ENCODE data around the gene TMEM63B.
A peak's percentile ranks its signal among the peaks of the same experiment; 100 is the strongest.
"Not testable (repeated sequence)": the region's sequence is repeated elsewhere in the genome, so short reads cannot be mapped to it uniquely, and the experiment has no call there.

TMEM63B gene

DNA sequence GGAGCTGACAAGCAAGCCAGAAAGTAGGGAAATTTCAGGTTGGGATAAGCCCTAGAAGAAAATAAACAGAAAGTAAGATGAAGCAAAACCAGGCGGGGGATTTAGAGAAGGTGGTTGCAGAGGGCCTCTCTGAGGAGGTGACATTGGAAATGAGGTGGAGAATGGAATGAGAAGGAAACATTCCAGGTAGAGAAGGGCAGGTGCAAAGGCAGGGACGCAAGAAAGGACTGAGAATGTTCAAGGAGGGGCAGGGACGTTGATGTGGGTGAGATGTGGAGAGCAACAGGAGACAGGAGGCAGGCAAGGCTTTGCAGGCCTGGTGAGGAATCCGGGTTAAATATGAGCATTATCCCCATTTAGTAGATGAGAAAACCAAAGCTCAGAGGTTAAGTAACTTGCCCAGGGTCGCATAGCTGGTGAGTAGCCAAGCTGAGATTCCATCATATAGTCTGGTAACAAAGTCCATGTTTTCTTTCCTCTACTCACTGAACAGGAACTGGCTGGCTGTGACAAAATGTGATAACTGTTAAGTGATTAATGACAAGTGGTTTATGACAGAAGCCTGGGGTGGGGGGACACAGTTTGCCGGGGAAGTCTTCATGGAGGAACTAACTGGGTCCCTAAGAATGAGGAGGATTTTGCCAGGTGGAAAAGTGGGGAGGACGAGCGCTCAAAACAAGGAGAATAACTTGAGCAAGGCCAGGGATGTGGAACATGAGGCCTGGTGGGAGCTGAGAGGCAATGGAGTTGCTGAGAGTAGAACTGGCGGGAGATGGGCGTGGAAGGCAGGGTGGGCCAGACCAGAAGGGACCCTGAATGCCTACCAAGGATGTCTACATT, 32.7 kb upstream of the TMEM63B start:
- no peak for DNase-seq

DNA sequence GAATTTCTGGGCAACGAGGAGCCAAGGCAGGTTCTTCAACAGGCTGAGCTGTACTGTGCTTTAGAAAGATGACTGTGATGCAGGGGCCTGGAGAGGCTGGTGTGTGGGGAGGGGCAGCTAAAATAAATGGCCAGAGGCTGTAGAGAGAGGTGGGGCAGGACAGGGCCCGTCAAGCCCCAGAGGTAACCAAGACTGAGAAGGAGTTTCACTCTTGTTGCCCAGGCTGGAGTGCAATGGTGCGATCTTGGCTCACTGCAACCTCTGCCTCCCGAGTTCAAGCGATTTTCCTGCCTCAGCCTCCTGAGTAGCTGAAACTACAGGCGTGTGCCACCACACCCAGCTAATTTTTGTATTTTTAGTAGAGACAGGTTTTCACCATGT, 32.1 kb upstream of the TMEM63B start:
- not testable (repeated sequence) for DNase-seq

DNA sequence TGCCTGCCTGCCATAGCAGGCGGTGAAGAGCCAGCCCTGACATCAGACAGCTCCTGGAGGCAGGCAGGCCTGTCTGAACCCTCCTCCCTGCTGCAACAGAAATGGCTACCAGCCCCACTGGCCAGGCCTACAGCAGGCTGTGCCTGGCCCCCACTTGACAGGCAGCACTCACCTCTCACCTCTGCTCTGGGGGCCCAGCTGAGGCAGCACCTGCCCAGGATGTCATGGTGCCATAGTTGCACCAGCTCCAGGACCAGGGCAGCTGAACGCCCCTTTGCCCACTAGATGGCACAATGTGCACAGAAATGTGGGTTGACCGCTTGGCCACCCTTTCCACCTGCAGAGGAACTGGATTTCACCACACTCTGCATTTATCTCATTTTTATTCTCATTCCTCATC, 30.7 kb upstream of the TMEM63B start:
- DNase-seq: peak; percentile 61

DNA sequence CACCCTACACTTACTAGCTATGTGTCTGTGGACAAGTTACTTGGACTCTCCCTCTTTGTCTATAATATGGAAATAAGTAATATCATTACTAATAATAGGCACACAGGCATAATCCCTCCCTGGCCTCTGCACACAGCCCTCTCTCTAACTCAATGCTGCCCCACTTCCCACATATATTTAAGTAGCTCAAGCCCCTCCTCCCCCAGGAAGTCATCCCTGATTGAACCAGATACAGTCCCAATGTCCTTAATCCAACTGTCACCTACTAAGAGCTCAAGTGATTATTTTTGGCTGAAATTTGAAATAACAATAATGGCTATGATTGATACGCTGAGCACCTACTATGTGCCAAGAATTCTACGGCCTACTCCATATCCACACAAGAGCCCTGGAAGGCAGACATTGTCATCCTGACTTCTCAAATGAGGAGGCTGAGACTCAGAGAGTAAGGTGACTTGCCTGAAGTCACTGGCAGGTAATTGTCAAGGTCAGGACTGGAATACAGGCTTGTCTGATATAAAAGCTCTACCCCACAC, 29.5 kb upstream of the TMEM63B start:
- no peak for DNase-seq

DNA sequence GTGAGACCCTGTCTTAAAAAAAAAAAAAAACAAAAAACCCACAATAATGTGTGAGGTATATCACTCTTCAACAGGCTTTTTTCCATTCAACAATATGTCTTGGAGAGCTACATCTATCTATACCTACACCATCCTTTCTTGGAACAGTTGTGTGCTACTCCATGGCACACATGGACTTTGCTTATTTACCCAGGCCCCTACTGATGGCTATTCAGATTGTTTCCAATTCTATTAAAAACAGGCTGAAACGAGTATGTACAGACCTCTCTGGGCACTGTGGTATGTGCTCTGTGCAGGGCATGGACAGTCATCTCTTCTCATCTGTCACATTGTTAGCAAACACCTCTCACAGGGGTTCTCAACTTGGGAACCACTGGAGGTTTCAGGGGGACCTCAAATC, 28.2 kb upstream of the TMEM63B start:
- no peak for DNase-seq

DNA sequence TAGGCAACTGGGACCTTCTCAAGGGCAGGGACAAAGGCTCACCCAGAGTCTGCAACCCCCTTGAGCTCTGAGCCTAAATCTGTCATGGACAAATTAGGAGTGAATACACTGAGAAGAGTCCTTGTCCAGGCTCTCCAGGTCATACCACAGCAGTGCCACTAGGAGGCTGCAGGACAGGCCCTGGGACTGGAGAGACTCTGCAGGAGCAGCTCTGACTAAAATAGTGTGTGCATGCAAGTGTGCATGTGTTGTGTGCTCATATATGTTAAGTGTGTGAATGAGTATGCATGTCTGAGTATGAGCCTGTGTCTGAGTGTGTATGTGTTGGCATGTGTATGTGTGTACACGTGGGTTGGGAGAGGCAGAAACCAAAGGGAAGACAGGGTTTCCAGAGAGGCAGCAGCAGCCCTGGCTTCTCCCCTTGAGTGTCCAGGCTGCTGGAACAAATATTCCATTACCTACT, 27.2 kb upstream of the TMEM63B start:
- DNase-seq: peak; percentile 20

DNA sequence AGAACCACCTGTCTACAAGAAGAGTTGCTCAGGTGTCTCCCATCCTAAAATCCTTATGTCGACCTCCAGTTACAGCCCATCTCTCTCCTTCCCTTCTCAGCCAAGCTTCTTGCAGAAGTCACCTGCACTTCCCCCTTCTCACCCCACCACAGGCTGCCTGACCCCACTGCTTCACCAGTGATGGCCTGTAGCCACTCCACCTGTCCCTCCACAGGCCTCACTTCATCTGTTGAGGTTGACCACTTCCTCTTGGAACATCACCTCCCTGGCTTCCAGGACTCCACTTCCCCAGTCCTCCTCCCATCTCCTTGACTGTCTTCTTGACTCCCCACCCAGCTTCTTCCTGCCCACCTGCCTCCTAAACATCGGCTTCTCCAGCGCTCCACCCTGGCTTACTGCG, 25.5 kb upstream of the TMEM63B start:
- DNase-seq: no peak

DNA sequence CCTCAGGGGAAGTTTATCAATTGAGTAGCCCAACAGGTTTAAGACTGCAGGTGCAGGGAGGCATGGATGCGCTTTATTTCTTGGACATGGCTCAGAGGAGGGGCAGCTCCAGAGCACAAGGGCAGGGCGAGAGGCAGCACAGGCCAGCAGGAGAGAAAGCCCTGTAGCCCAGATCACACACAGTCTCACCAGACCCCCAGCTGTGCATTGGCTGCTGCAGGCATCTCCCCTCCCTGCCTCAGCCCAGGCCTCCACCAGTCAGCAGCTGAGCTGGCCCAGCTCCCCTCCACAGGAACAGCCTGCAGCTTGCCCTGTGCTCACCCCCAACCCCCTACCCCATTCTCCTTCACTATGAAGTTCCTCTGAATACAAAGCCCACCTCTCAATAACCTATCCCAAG, 24.8 kb upstream of the TMEM63B start:
- no peak for DNase-seq

DNA sequence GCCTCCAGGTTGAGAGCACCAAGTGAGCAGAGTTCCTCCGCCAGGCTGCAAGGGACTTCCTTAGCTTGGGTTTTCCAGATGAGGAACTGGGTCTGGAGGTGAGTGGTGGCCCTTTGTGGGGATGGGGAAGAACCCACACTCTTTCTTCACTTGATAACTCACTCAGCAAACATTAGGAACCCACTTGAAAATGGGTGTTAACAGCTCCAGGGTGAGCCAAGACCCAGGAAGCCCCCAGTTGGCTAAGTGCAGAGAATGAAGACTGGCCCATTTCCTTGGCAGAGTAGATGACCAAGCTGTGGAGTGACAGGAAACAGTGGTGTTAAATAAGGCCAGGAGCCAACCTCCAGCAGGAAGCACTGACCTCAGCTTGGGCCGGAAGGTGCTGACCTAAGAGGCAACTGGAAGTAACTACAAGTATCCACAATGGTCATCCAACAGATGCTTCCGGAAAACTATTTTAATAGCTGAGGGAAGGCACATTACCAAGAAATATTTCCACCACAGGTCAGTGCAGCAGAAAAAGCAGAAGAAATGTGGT, 22.8 kb upstream of the TMEM63B start:
- no peak for DNase-seq

DNA sequence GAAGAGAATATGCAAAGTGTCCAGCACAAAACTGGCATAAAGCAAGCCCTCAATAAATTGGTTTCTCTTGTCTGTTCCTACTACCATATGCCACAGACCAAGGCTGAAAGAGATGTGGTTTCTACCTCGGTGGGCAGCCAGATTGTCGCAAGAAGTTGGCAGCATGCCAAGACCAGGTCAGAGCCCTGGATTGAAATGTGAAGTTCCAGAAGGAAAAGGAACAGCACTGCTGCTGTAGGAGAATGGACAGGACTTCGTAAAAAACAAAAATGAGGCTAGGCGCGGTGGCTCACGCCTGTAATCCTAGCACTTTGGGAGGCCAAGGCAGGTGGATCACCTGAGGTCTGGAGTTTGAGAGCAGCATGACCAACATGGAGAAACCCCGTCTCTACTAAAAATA, 22.2 kb upstream of the TMEM63B start:
- DNase-seq: no peak

DNA sequence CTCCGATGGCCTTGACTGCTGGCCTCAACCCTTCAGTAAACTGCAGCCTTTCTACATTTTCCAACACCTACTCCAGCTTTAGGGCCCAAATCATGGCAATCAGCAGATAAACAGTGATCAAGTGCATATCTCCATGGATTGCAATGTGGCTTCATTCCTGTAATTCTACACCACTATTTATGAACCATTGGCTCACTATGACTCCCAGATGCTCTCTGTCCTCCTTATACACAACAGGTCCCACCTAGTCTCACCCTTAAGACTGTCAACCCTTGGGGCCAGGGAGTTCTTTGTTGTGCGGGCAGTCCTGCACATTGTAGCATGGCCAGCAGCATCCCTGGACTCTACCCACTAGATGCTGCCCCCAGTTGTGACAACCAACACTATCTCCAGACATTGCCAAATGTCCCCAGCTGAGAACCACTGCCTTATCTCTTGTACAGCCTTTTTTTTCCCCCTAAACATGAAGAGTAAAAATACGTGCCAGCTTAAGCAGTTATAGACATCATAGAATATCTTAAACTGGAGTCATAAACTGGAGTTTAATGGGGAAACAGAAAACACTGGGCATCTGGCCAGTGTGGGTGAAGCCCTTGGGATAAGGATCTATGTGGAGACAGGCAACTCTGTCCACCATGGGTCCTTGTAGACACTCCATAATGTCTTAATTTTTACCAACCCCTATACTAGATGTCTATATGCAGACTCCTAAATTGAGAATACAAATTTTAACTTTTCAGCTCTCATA, 21.2 kb upstream of the TMEM63B start:
- DNase-seq: no peak

DNA sequence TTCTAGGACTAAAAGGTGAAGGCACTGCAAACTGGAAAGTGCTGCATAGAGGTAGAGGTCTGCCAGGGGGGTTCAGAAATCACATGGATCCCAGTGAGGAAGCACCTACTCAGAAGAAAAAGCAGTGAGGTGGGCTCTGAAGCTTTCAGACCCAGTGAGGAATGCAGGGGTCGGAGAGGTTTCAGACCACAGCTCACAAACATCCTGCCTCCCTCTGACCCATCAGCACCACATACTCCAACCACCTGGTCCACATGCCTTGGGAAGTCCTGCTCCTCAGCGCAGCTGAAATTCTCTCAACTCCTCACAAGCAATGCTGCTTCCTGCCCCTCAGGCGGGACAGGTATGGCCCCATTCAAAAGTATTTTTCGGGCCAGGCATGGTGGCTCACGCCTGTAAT, 20.3 kb upstream of the TMEM63B start:
- DNase-seq: no peak

DNA sequence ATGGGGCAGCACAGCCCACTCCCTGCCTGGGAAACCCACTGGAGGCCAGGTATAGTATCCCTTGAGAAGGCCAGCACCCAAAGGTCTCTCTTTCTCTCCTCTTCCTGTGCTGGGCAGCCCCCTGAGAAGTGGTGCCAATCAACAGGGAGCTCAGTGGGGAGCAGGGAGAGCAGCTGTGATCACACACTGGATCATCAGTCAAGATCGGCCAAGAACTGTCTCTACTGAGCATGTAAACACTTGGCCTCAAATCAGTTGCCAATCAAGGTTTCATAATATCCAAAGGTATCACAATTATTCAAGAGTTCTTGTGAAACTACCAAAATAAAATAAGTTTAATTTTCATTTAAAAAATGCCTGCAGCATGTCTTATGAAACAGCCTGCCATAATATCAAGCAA, 18.9 kb upstream of the TMEM63B start:
- DNase-seq: no peak

DNA sequence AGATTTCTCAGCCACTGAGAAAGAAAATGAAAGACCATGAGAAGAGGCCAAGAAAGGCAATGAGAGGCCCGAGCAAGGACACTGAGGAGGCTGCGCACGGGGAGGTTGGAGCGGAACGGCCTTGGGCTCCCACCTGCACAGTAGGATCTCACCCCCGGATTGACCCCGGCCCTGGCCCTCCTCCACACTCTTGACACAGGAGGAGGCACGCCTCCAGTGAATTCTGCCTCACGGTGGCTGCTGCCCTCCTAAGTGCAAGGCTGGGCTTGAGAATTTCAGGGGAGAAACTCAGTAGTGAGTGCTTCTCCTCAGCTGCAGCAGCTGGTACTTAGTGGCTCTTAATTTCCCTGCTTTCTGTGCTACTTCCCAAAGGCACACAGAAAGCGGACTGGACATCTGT, 18.1 kb upstream of the TMEM63B start:
- no peak for DNase-seq

DNA sequence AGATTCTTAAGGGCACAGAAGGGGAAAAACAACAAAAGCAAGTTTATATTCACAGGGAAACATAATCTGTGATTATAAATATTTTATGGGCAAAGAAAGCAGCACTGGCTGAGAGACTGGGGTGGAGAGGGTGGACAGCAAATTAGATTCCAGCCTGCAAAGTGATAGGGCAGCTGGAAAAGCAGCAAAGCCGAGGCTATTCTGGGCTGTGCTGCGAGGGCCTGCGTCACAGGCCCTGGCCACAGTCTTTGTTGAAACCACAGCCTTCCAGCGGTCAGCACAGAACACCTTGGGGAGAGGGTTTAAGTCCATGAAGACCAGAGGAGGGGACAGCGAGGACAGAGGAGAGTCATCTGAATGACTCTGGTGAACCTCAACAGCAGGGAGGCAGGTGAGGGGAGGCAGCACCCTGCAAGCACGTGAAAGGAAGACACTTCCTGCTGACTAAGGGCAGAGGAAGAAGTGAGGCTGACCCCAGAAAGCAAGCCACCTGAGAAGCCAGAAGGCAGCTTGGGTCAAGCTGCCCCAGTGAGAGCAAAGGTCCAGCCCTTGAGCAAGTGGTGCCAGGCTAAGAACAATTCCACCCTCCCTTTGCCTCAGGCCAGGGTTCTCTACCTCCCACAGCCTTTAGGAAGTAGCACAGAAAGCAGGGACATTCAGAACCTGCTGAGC, 17.2 kb upstream of the TMEM63B start:
- DNase-seq: no peak

DNA sequence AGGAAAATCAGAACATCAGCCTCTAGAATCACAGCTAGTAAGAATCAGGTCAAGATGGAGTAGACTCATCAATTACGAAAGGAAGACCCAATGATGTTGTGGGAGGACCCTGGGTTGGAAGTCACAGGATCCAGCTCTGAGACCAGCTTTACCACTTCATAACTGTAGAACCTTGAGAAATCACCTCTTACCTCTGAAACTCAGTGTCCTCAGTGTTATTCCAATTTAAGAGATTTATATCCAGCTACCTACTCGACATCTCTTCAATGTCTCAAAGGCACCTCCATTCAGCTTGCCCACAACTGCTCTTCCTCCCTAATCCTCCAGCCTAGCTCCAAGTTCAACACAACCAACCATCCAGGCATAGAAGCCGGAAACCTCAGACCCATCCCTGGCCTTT, 16.4 kb upstream of the TMEM63B start:
- no peak for DNase-seq

DNA sequence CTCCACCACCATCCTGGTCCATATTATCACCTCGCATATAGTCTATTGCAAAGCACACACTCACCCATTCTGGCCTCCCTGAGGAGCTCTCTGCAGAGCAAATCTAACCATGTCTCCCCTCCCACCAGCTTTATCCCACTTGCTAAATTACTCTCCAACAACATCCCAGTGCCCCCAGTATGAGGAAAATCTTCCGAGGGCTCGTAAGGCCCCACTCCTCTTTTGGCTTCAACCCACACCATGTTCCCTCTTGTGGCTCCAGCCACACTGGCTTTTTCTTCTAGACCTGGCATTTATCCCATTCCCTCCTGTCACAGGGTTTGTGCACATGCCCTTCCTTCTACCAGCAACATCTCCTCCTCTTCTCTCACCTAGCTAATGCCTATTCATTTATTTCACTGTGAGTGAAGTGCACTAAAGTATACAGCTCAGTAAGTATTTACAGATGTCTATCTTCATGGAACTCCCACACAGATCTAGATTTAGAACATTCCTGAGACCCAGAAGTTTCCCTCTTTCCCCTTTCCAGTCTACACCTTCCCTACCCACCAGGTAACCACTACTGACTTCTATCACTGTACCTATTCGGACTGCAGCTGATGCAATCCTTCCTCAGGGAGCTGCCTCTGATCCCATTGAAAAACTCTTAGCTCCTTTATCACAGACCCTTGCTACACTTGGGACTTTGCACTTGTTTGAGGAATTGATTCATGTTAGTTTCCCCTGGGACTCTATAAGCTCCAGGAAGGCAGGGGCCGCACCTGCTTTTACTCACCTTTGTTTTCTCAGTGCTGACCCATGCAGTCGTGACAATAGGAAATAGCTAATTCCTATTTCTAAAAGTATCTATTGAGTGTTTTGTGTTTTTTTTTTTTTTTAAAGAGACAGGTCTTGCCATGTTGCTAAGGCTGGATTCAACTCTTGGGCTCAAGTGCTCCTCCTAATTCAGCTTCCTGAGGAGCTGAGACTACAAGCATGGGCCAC, 15.6 kb upstream of the TMEM63B start:
- no peak for DNase-seq

DNA sequence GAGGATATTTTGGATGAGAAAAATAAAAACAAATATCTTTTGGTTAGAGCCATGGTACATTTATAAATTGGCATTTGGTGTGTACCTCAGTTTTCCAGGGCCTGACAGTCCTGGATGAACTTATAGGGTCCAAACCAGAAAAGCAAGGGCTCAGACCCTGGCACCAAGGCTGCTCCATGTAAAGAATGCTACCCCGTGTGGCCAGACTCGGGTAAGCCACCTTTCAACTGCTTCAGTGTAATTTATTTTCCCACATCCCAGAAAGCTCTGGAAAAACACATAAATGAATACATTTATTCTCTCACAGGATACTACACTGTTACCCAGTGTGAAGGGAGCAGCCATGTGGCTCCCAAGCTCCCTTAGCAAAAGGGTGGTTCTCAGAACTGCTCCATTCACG, 13.9 kb upstream of the TMEM63B start:
- no peak for DNase-seq

DNA sequence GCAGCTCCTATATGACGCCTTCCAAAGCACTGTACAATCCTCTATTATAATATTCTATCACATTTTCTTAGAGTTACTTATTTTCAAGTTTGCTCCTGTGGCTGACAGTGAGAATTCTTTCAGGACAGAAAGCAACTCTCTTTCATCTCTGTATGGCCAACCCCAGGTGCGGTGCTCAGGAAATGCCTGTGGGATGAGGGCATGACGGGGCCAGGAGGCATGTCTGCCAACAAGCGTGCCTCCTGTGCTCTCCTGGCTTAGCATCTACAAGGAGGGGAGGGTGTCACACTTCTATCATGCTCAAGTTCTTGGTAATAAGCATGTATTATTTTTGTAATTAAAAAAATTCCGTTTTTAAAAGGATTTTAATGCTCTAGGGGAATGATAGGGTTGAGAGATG, 11.5 kb upstream of the TMEM63B start:
- DNase-seq: peak; percentile 31

DNA sequence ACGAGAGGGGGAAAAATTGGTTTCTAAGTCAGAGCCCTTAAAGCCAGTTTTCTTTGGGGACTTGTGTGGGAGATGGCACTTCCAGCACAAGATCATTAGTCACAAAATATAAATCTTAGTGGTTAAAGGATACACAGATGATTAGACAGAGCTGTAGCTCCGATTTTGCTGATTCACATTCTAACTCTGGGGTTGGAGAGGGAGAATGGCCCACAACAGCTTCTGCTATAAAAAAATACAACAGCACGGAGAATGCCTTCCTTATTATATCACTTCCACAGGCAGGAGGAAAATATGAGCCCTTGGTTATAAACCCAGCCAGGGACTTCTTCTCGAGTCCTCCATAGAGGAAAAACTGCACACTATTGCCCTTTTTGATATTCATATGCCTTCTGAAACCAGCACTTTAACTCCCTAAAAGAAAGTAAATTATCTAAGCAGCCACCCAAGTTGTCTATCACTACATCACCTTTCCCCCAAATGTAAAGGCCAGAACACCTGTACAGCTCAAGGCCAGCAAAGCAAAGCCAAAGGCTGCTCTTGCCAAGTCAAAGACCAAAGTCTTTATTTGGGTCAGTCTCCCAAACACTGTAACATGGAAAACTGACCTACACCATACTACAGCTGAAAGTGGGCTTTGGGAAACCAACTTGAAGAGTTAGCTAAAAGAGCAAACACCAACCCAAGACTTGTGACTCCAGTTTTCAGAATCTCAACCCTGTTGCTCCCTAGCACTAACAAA, 10.5 kb upstream of the TMEM63B start:
- DNase-seq: peak; percentile 91

Measured in fibroblast of skin of right biceps (primary cell).